ENCODE results near the gene APP. TPM values are rescaled to one million over a fixed set of nuclear protein-coding genes. Genes with fewer than 3 reads are reported as not detected.

The APP gene
- total and polyA plus RNA-seq, 8 donors, result 373 to 671 (median 580) TPM

DNA sequence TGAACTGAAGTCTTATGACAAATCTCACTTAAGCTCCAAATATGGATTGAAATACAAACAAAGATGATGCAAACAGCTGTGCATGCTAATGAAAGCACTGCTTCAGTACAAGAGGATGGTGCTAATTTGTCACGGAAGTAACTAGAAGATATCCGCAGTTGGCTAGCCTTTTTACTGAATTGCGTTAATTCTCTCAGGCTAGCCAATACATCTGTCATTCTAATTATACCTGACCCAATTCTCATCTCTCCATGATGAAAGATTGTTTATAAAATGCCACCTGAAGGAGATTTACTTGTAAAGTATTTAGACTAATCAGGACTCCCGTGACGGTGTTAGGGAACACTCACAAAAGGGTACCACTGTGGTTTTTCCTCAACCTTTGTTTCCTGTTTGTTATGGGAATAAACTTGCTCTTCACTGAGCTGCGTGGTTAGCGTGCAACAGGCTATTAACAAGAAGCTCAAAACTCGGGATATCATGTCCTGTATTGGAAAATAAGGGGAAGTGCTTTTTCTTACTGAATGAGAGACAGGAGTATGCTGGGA is 162.5 kb downstream of the APP start:
- Histone ChIP-seq H3K36me3 (peaks cover 0 to 4% of the 10 kb centered on the region in 2 donors), H3K4me1 (peaks cover 0 to 8% of the 10 kb centered on the region in 2 donors), H3K27me3 (no peaks in the 10 kb centered on the region), H3K27ac (no peak overlapping the region), H3K9me3 (no peaks in the 10 kb centered on the region), H3K4me3 (no peak overlapping the region)
- intact Hi-C loops (cut with DNase I), result no loop called here
- ATAC-seq (no peak), DNase-seq (no peak)
- TF ChIP-seq CTCF (IDR thresholded peaks at IDR 0.05), result no peak

DNA sequence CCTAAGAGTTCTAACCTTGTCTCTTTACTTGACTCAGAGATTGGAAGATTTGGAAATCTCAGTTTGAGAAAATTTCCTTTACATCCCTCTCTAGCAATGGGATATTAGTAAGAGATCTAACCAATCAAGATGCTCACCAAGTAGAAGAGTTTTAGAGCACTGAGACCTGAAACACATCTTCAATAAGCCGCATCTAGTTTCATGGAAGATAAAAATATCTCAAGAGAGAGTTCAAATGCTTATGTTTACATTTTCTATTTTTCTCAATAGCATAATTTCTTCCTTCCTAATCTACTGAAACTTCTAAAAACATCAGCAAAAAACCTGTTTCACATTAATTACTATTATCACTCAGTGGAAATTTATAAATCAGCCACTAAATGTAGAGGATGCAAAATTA is 165.1 kb downstream of the APP start:
- Histone ChIP-seq H3K27me3 (no peaks in the 10 kb centered on the region), H3K9me3 (no peaks in the 10 kb centered on the region), H3K27ac (no peak overlapping the region), H3K36me3 (peaks cover 0 to 4% of the 10 kb centered on the region in 2 donors), H3K4me1 (peaks cover 0 to 8% of the 10 kb centered on the region in 2 donors), H3K4me3 (no peak overlapping the region)
- no peak for TF ChIP-seq CTCF (IDR thresholded peaks at IDR 0.05)
- ATAC-seq, result no peak
- DNase-seq, result no peak
- intact Hi-C loops (cut with DNase I), result no loop called here

DNA sequence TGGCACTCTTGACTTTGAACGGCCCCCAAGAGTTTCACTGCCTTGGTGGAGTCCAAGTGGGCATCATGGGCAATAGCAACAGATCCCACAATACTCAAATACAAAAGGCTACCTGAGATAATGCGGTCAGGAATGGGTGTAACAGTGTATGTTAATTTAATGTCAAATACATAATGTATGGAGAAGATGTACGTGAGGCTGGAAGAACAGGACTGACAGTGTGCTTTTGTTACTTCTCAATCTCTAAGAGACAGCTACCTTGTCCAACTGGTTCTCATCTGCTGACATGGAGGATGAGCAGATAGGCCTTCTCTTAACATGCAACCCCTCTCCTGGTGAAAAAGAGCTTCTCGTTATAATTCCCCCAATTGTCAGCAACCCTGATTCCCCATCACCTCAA is 167.2 kb downstream of the APP start:
- no peak overlapping the region for H3K27ac ChIP-seq
- no peak for ATAC-seq
- no peaks in the 10 kb centered on the region for H3K27me3 ChIP-seq

DNA sequence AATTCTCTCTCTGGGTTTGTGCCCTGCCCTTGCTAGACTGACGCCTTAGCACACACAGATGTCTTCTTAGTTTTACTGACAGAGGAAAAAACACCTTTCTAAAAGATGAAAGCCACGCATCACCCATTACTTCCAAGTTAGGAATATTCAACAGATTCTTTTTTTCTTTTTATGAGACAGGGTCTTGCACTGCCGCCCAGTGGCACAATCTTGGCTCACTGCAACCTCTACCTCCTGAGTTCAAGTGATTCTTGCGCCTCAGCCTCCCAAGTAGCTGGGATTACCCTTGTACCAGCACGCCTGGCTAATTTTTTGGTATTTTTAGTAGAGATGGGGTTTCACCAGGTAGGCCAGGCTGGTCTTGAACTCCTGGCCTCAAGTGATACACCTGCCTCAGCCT is 169.2 kb downstream of the APP start:
- Histone ChIP-seq H3K36me3 (peaks cover 0 to 28% of the 10 kb centered on the region in 2 donors), H3K4me3 (no peak overlapping the region), H3K27ac (no peak overlapping the region), H3K4me1 (no peaks in the 10 kb centered on the region), H3K9me3 (no peaks in the 10 kb centered on the region), H3K27me3 (no peaks in the 10 kb centered on the region)
- no peak for ATAC-seq
- no peak for DNase-seq
- intact Hi-C loops (cut with DNase I), result no loop called here
- TF ChIP-seq CTCF (IDR thresholded peaks at IDR 0.05), result no peak

More for the DNA sequence above, 167.2 kb downstream of the APP start:
- DNase-seq, result no peak
- TF ChIP-seq CTCF (IDR thresholded peaks at IDR 0.05), result no peak
- Histone ChIP-seq H3K4me3 (no peak overlapping the region), H3K9me3 (no peaks in the 10 kb centered on the region), H3K4me1 (peaks cover 0 to 8% of the 10 kb centered on the region in 2 donors), H3K36me3 (peaks cover 0 to 13% of the 10 kb centered on the region in 2 donors)
- intact Hi-C loops (cut with DNase I), result no loop called here

DNA sequence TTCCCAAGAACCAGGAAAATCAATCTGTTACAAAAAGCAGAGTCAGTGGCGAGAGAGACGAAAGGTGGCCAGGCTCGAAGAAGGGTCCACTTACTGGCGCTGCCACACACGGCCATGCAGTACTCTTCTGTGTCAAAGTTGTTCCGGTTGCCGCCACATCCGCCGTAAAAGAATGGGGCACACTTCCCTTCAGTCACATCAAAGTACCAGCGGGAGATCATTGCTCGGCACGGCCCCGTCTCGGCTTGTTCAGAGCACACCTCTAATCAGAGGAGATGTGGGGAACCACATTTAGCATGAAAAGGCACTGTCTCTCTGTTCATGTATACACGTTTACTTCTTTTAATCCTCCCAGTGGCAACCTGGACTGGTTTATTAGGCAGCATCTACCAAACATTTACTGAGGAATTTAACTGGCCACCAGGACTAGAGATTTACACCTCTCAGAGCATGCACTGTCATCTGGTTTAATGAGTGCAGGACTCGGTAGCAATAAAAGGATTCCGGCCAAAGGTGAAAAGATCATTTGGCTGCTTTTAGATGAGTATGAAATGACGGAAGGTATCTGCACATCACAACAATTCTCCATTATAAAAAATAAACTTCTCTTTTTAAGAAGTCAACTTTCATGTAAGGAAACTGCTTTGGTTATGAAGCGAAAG is 170.5 kb downstream of the APP start:
- Histone ChIP-seq H3K4me1 (no peaks in the 10 kb centered on the region), H3K27me3 (no peaks in the 10 kb centered on the region), H3K4me3 (no peak overlapping the region), H3K9me3 (no peaks in the 10 kb centered on the region), H3K27ac (no peak overlapping the region), H3K36me3 (peaks cover 0 to 28% of the 10 kb centered on the region in 2 donors)
- ATAC-seq (no peak), DNase-seq (peak in 1 of 4 donors; percentile 76)
- intact Hi-C loops (cut with DNase I), result no loop called here
- no peak for TF ChIP-seq CTCF (IDR thresholded peaks at IDR 0.05)
